Stomach (tissue), 9 donors: ENCODE data around the gene KCNG3. TPM values are rescaled to one million over a fixed set of nuclear protein-coding genes. Genes with fewer than 3 reads are reported as not detected.

ENCODE experiments used
- DNase-seq, 2 donors: peaks; one replicate each; pipeline versions ENCODE4 v3.0.0 to v3.0.0-alpha.2; 2013 to 2019
- H3K27ac ChIP-seq, 5 donors: fragments of 200-600 bp in 4 of 5; sonication (generic) in 4 of 5; one replicate each; pipeline ENCODE4 v1.5.1; 2013 to 2019; ENCODE audit warnings: mild to moderate bottlenecking in 1 of 5, moderate library complexity in 1 of 5
- H3K27me3 ChIP-seq, 3 donors: fragments of 200-600 bp; sonication (generic); one replicate each; pipeline ENCODE4 v1.5.1; 2017 to 2019; ENCODE audit warnings: mixed run types in 1 of 3
- H3K36me3 ChIP-seq, 4 donors: fragments of 200-600 bp; sonication (generic); 1 replicate in 3 of 4; 2 replicates in 1 of 4; pipeline ENCODE4 v1.5.1; 2016 to 2019
- H3K4me1 ChIP-seq, 4 donors: fragments of 200-600 bp; sonication (generic); one replicate each; pipeline ENCODE4 v1.5.1; 2016 to 2019
- H3K4me3 ChIP-seq, 4 donors: fragments of 200-600 bp; sonication (generic) in 3 of 4; one replicate each; pipeline ENCODE4 v1.5.1; 2016 to 2019; ENCODE audit warnings: mild to moderate bottlenecking in 1 of 4
- H3K9me3 ChIP-seq, 4 donors: fragments of 200-600 bp; sonication (generic); one replicate each; pipeline ENCODE4 v1.5.1; 2016 to 2019
- CTCF ChIP-seq, 7 experiments: fragments of 450-650 bp in 4 of 7; fragments of 200-600 bp in 3 of 7; sonication (generic) in 3 of 7; IDR thresholded peaks; one replicate each; pipeline ENCODE4 v1.5.1; 2016 to 2019; ENCODE audit warnings: antibody characterized with exemption in 7 of 7, control low read depth in 2 of 7, mild to moderate bottlenecking in 1 of 7
- EP300 ChIP-seq: sonication (generic); formaldehyde crosslinking; IDR thresholded peaks from one replicate; pipeline ENCODE4 v1.6.1; 2017; ENCODE audit warnings: antibody characterized with exemption
- POLR2A ChIP-seq, 4 donors: fragments of 450-650 bp; IDR thresholded peaks; one replicate each; pipeline ENCODE4 v1.6.1; 2016; ENCODE audit warnings: antibody characterized with exemption in 4 of 4, control low read depth in 2 of 4, mild to moderate bottlenecking in 1 of 4, moderate library complexity in 1 of 4
- POLR2AphosphoS5 ChIP-seq, 3 donors: sonication (generic); formaldehyde crosslinking; IDR thresholded peaks; one replicate each; pipeline ENCODE4 v1.6.1; 2016; ENCODE audit warnings: antibody characterized with exemption in 3 of 3
- WGBS, 5 donors: extraction: QIAGEN DNeasy Blood & Tissue Kit in 3 of 5; methylation state at CpG; one replicate each; pipeline versions ENCODE4 v1.1.5 to v1.1.7; 2013 to 2018; 5-methylcytosine and 5-hydroxymethylcytosine counted together
- intact Hi-C: fragments of 100-400 bp; cut with DNase I; formaldehyde crosslinking; loops from one replicate; pipeline ENCODE4 v1.15.1; 2023; ENCODE audit warnings: low total_unique reads
- polyA plus RNA-seq, 3 donors: library from polyadenylated mRNA; stranded (reverse); fragments of 200-250 nt; gene quantifications; one replicate each; pipeline ENCODE4 v1.2.3, GENCODE V29; 2013
- total RNA-seq, 5 donors: library from RNA; depleted of rRNA; stranded (reverse); fragments of >200 nt; gene quantifications; one replicate each; pipeline versions ENCODE4 v1.1.0 to v1.2.3, GENCODE V29; 2014 to 2016
- donor health status: healthy with polysubstance abuse.
- donor health status: Bipolar disorder and iron deficiency.
- donor health status: healthy.

The KCNG3 gene
- total and polyA plus RNA-seq, 8 donors, result 0.43 to 55.3 (median 1.5) TPM; not detected in 5

DNA sequence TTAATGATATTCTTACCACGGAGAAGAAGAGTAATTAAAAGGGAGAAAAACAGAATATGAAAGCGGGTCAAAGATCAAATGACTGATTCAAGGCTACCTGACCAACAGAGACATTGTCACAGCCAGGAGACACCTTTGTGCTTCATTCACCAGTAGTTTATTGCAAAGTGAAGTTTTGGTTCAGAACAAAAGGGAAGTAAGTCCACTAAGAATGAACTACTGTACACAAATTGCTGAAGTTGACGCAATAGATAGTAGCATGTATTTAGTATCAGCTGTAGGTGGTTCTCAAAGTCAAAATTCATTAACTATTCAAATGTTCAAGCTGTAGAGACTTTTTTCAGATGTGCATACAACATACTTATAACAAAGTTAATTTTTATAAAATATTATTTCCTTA is 68.1 kb downstream of the KCNG3 start:
- no peaks in the 10 kb centered on the region for H3K36me3 ChIP-seq
- TF ChIP-seq CTCF (IDR thresholded peaks at IDR 0.05) (no peak), POLR2AphosphoS5 (IDR thresholded peaks at IDR 0.05) (no peak), EP300 (no peak), POLR2A (IDR thresholded peaks at IDR 0.05) (no peak)
- intact Hi-C loops, result no loop called here
- H3K9me3 ChIP-seq, result no peaks in the 10 kb centered on the region
- no peak for DNase-seq
- H3K27me3 ChIP-seq, result no peaks in the 10 kb centered on the region
- no peak overlapping the region for H3K27ac ChIP-seq
- 64 to 80% (median 80%) methylated on average over 3 of the region's 3 CpGs for WGBS, 5 donors
- H3K4me3 ChIP-seq, result no peak overlapping the region
- H3K4me1 ChIP-seq, result no peaks in the 10 kb centered on the region

DNA sequence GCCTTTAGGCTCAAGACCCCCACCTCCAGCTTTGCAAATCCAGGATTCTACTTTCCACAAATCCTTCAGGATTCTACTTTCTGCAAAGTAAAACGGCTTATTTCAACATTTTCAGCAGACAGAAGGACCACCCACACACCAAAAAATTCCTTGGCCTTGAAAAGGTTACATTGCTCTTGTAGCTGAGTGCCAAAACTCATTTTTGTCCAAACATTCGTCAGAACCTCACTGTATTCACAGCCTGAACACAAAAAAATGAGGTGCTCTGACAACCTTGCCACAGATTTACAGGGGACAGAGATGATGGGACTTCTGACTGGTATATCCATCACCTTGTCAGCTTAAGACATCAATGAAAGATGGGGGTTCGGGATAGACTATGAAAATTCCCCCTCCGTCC is 69.7 kb downstream of the KCNG3 start:
- TF ChIP-seq POLR2AphosphoS5 (IDR thresholded peaks at IDR 0.05) (no peak), CTCF (IDR thresholded peaks at IDR 0.05) (no peak), POLR2A (IDR thresholded peaks at IDR 0.05) (no peak), EP300 (no peak)
- intact Hi-C loops, result no loop called here
- no peaks in the 10 kb centered on the region for H3K36me3 ChIP-seq
- no peak overlapping the region for H3K4me3 ChIP-seq
- no peaks in the 10 kb centered on the region for H3K4me1 ChIP-seq
- H3K9me3 ChIP-seq, result no peaks in the 10 kb centered on the region
- H3K27me3 ChIP-seq, result no peaks in the 10 kb centered on the region
- 60 to 68% (median 63%) methylated on average over 4 of the region's 4 CpGs for whole genome bisulfite sequencing, 5 donors
- H3K27ac ChIP-seq, result no peak overlapping the region
- peak in 1 of 2 donors; percentile 60 for DNase-seq

GRCh38 chr2:42421601-42422239 is 72.1 kb downstream of the KCNG3 start:
- TF ChIP-seq POLR2A (IDR thresholded peaks at IDR 0.05) (no peak), POLR2AphosphoS5 (IDR thresholded peaks at IDR 0.05) (no peak)
- Histone ChIP-seq H3K36me3 (no peaks in the 10 kb centered on the region), H3K4me3 (no peak overlapping the region), H3K4me1 (no peaks in the 10 kb centered on the region), H3K27ac (no peak overlapping the region), H3K27me3 (no peaks in the 10 kb centered on the region), H3K9me3 (no peaks in the 10 kb centered on the region)
- 74 to 84% (median 77%) methylated on average over 3 of the region's 3 CpGs for WGBS, 5 donors
- DNase-seq, result no peak
- intact Hi-C loops, result no loop called here

DNA sequence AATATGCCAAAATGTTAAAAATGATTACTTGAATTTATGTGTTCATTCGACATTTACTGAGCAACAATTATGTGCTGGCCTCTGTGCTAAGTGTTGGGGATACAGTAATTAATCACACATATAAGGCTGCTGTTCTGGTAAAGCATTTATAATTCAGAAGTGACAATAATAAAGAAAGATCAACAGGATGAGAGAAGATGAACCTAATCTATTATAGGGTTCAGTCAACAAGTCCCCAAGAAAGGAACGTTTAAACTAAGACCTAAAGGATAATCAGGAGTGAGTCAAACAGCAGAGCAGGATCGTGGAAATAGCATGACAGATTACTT is 72.7 kb downstream of the KCNG3 start:
- no peak for TF ChIP-seq CTCF (IDR thresholded peaks at IDR 0.05)
- no peak for TF ChIP-seq EP300
- peak in 1 of 3 donors; percentile 0 for TF ChIP-seq POLR2AphosphoS5 (IDR thresholded peaks at IDR 0.05)
- no peak for TF ChIP-seq POLR2A (IDR thresholded peaks at IDR 0.05)
- no peaks in the 10 kb centered on the region for H3K36me3 ChIP-seq
- no peaks in the 10 kb centered on the region for H3K27me3 ChIP-seq
- H3K27ac ChIP-seq, result no peak overlapping the region
- H3K4me3 ChIP-seq, result no peak overlapping the region
- no peaks in the 10 kb centered on the region for H3K4me1 ChIP-seq
- no peaks in the 10 kb centered on the region for H3K9me3 ChIP-seq
- intact Hi-C loops, result no loop called here
- no peak for DNase-seq
- WGBS, 5 donors, result 54 to 77% (median 65%) methylated on average over 3 of the region's 3 CpGs

GRCh38 chr2:42414648-42415047 is 79.1 kb downstream of the KCNG3 start:
- Histone ChIP-seq H3K4me3 (no peak overlapping the region), H3K27me3 (no peaks in the 10 kb centered on the region), H3K36me3 (no peaks in the 10 kb centered on the region), H3K9me3 (peaks cover 0 to 25% (median 14%) of the 10 kb centered on the region in 4 donors), H3K27ac (no peak overlapping the region), H3K4me1 (no peaks in the 10 kb centered on the region)
- DNase-seq, result no peak
- TF ChIP-seq POLR2AphosphoS5 (IDR thresholded peaks at IDR 0.05) (no peak), CTCF (IDR thresholded peaks at IDR 0.05) (no peak), EP300 (no peak), POLR2A (IDR thresholded peaks at IDR 0.05) (no peak)
- intact Hi-C loops, result no loop called here
